HepG2 (cell line): ENCODE measurements around the gene ADM. TPM values are rescaled to one million over a fixed set of nuclear protein-coding genes. Genes with fewer than 3 reads are reported as not detected.

ENCODE experiments used
- AGO1 ChIP-seq: fragments of 200-400 bp; formaldehyde crosslinking; IDR thresholded peaks from 2 replicates; pipeline ENCODE4 v1.6.1; 2017; ENCODE audit warnings: mild to moderate bottlenecking, low read depth, low read length, moderate library complexity; ENCODE audit not compliant: poor library complexity, severe bottlenecking
- FOXK1 ChIP-seq: sonication (generic); formaldehyde crosslinking; IDR thresholded peaks from 2 replicates; pipeline ENCODE4 v1.4.0; 2020; ENCODE audit warnings: low read depth, missing genetic modification reagents, borderline replicate concordance
- KDM2A ChIP-seq: sonication (generic); formaldehyde crosslinking; IDR thresholded peaks from 2 replicates; pipeline ENCODE4 v1.4.0; 2020; ENCODE audit warnings: low read depth, missing genetic modification reagents, borderline replicate concordance
- KMT2A ChIP-seq: sonication (generic); formaldehyde crosslinking; IDR thresholded peaks from 2 replicates; pipeline ENCODE4 v1.4.0; 2020; ENCODE audit warnings: missing genetic modification reagents
- MAFK ChIP-seq, 2 experiments: IDR thresholded peaks in 1 of 2; conservative IDR thresholded peaks in 1 of 2; 2 replicates each; pipeline ENCODE4 v1.6.1; 2011; ENCODE audit warnings: improper control_type of control experiment in 2 of 2, low read length in 2 of 2
- MTA1 ChIP-seq: sonication (generic); formaldehyde crosslinking; IDR thresholded peaks from 2 replicates; pipeline ENCODE4 v1.4.0; 2020; ENCODE audit warnings: missing genetic modification reagents, mild to moderate bottlenecking, borderline replicate concordance
- NR3C1 ChIP-seq: sonication (generic); formaldehyde crosslinking; IDR thresholded peaks from 2 replicates; pipeline ENCODE4 v1.4.0; 2020; ENCODE audit warnings: missing genetic modification reagents
- SP4 ChIP-seq: sonication (generic); formaldehyde crosslinking; IDR thresholded peaks from 2 replicates; pipeline ENCODE4 v1.8.1; 2023; ENCODE audit warnings: mild to moderate bottlenecking, missing genetic modification reagents
- SPEN ChIP-seq: sonication (generic); formaldehyde crosslinking; IDR thresholded peaks from 2 replicates; pipeline ENCODE4 v1.5.1; 2020; ENCODE audit warnings: low read depth, mild to moderate bottlenecking, missing genetic modification reagents
- SRSF1 ChIP-seq: fragments of 200-400 bp; formaldehyde crosslinking; optimal IDR thresholded peaks from 2 replicates; pipeline ENCODE3; 2017; ENCODE audit warnings: mild to moderate bottlenecking, low read depth, low read length, moderate library complexity
- TAF1 ChIP-seq: sonication (generic); formaldehyde crosslinking; IDR thresholded peaks from 2 replicates; pipeline ENCODE4 v1.4.0; 2020; ENCODE audit warnings: missing genetic modification reagents
- ZBTB20 ChIP-seq: sonication (generic); formaldehyde crosslinking; IDR thresholded peaks from 2 replicates; pipeline ENCODE4 v1.8.1; 2023; ENCODE audit warnings: missing genetic modification reagents, low read depth, mild to moderate bottlenecking, borderline replicate concordance
- ZNF557 ChIP-seq: sonication (generic); formaldehyde crosslinking; IDR thresholded peaks from 2 replicates; pipeline ENCODE4 v1.4.0; 2020; ENCODE audit warnings: missing genetic modification reagents
- polyA plus RNA-seq, 8 experiments: library from polyadenylated mRNA; depleted of rRNA in 3 of 8; stranded (reverse) in 7 of 8; unstranded in 1 of 8; fragments of >200 nt; fragmentation: Illumina TruSeq in 4 of 8; extraction: Trizol in 4 of 8; gene quantifications; 2 replicates each; pipeline versions ENCODE4 v1.2.1 to v1.2.3, GENCODE V29; 2011 to 2016; ENCODE audit warnings: low read depth in 4 of 8, missing spikeins in 1 of 8, mixed read lengths in 1 of 8; ENCODE audit not compliant: insufficient read depth in 1 of 8
- total RNA-seq, 5 experiments: library from RNA; depleted of rRNA; stranded (reverse); fragments of >200 nt; fragmentation: Illumina TruSeq; extraction: Trizol; gene quantifications; 2 replicates each; pipeline ENCODE4 v1.2.3, GENCODE V29; 2016; ENCODE audit warnings: low read depth in 1 of 5
- TF ChIP-seq, protein P1 (sequence below): sonication (generic); formaldehyde crosslinking; IDR thresholded peaks from 2 replicates; pipeline ENCODE4 v1.5.0; 2020; ENCODE audit warnings: mild to moderate bottlenecking, missing genetic modification reagents, moderate library complexity
- TF ChIP-seq, protein P2 (sequence below): sonication (generic); formaldehyde crosslinking; IDR thresholded peaks from 2 replicates; pipeline ENCODE4 v1.4.0; 2020; ENCODE audit warnings: missing genetic modification reagents, borderline replicate concordance
- TF ChIP-seq, protein P3 (sequence below): sonication (generic); formaldehyde crosslinking; IDR thresholded peaks from 2 replicates; pipeline ENCODE4 v1.8.0; 2022; ENCODE audit warnings: mild to moderate bottlenecking, missing genetic modification reagents, moderate library complexity
- TF ChIP-seq, protein P4 (sequence below): IDR thresholded peaks from 2 replicates; pipeline ENCODE4 v1.4.0; 2020; ENCODE audit warnings: mild to moderate bottlenecking, missing genetic modification reagents
- TF ChIP-seq, protein P5 (sequence below): IDR thresholded peaks from 2 replicates; pipeline ENCODE4 v1.6.1; 2016; ENCODE audit warnings: mild to moderate bottlenecking

The ADM gene
- total and polyA plus RNA-seq, 2 of the 13 experiments (the other 11 are each of a cell fraction or from before 2014, with no cell fraction given): 10.7 to 26.1 TPM

DNA sequence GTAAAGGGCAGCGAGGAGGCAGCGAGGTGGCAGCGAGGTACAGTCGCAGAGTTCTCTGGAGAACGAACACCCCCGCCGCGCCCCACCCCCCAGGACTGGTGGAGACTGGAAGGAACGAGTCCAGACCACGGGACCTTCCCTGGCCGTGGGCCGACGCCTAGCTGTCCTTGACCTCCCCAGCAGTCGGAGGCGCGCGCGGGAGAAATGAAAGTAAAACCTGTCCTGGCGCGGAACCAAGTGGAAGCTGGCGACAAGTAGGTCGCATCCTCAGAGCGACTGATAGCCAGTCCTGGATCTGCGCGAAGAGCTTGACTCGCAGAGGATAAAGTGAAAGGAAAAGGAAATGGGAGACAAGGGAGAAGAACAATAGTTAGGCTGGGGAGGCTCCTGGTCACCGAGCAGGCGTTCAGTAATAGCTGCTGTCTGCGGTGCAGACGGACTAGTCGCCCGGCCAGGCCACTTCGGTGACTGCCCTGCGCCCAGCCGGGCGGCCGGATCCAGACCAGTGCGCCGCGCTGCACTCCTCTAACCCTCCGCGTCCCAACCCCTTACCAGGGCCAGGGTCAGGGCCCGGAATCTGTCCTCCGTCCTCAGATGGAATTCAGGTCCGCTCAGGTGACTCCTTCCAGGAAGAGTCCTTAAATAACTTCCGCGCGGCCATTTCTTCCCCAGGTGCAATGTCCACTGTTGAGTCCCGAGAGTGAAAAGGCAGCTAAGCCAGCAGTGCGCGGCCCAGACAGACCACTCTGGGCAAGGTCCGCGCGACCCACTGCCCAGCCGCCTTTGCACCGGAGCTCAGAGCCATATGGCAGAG lies 1.9 kb upstream of the ADM start (continued):
- TF ChIP-seq AGO1: peak; percentile 3
- TF ChIP-seq MAFK (conservative IDR thresholded peaks at IDR 0.05 in 1 of 2, IDR thresholded peaks at IDR 0.05 in 1 of 2; ENCODE audit: low read length in 2 of 2): no peak
- TF ChIP-seq TAF1 (CRISPR knock-in tag): peak; percentile 67
- no peak for TF ChIP-seq NR3C1 (CRISPR knock-in tag)
- TF ChIP-seq, protein P1, sequence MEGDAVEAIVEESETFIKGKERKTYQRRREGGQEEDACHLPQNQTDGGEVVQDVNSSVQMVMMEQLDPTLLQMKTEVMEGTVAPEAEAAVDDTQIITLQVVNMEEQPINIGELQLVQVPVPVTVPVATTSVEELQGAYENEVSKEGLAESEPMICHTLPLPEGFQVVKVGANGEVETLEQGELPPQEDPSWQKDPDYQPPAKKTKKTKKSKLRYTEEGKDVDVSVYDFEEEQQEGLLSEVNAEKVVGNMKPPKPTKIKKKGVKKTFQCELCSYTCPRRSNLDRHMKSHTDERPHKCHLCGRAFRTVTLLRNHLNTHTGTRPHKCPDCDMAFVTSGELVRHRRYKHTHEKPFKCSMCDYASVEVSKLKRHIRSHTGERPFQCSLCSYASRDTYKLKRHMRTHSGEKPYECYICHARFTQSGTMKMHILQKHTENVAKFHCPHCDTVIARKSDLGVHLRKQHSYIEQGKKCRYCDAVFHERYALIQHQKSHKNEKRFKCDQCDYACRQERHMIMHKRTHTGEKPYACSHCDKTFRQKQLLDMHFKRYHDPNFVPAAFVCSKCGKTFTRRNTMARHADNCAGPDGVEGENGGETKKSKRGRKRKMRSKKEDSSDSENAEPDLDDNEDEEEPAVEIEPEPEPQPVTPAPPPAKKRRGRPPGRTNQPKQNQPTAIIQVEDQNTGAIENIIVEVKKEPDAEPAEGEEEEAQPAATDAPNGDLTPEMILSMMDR (CRISPR knock-in tag): peak; percentile 32
- TF ChIP-seq SRSF1: no peak
- TF ChIP-seq KDM2A: peak; percentile 52; the same call in 1 of the 2 replicates
- TF ChIP-seq, protein P2, sequence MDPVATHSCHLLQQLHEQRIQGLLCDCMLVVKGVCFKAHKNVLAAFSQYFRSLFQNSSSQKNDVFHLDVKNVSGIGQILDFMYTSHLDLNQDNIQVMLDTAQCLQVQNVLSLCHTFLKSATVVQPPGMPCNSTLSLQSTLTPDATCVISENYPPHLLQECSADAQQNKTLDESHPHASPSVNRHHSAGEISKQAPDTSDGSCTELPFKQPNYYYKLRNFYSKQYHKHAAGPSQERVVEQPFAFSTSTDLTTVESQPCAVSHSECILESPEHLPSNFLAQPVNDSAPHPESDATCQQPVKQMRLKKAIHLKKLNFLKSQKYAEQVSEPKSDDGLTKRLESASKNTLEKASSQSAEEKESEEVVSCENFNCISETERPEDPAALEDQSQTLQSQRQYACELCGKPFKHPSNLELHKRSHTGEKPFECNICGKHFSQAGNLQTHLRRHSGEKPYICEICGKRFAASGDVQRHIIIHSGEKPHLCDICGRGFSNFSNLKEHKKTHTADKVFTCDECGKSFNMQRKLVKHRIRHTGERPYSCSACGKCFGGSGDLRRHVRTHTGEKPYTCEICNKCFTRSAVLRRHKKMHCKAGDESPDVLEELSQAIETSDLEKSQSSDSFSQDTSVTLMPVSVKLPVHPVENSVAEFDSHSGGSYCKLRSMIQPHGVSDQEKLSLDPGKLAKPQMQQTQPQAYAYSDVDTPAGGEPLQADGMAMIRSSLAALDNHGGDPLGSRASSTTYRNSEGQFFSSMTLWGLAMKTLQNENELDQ (CRISPR knock-in tag): no peak
- TF ChIP-seq MTA1 (CRISPR knock-in tag): peak; percentile 39; the same call in 1 of the 2 replicates
- no peak for TF ChIP-seq FOXK1 (CRISPR knock-in tag)
- peak; percentile 41; the same call in 1 of the 2 replicates for TF ChIP-seq SP4 (CRISPR knock-in tag)
- peak; percentile 94 for TF ChIP-seq KMT2A (CRISPR knock-in tag)
- TF ChIP-seq, protein P3, sequence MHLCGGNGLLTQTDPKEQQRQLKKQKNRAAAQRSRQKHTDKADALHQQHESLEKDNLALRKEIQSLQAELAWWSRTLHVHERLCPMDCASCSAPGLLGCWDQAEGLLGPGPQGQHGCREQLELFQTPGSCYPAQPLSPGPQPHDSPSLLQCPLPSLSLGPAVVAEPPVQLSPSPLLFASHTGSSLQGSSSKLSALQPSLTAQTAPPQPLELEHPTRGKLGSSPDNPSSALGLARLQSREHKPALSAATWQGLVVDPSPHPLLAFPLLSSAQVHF (CRISPR knock-in tag): no peak
- TF ChIP-seq, protein P4, sequence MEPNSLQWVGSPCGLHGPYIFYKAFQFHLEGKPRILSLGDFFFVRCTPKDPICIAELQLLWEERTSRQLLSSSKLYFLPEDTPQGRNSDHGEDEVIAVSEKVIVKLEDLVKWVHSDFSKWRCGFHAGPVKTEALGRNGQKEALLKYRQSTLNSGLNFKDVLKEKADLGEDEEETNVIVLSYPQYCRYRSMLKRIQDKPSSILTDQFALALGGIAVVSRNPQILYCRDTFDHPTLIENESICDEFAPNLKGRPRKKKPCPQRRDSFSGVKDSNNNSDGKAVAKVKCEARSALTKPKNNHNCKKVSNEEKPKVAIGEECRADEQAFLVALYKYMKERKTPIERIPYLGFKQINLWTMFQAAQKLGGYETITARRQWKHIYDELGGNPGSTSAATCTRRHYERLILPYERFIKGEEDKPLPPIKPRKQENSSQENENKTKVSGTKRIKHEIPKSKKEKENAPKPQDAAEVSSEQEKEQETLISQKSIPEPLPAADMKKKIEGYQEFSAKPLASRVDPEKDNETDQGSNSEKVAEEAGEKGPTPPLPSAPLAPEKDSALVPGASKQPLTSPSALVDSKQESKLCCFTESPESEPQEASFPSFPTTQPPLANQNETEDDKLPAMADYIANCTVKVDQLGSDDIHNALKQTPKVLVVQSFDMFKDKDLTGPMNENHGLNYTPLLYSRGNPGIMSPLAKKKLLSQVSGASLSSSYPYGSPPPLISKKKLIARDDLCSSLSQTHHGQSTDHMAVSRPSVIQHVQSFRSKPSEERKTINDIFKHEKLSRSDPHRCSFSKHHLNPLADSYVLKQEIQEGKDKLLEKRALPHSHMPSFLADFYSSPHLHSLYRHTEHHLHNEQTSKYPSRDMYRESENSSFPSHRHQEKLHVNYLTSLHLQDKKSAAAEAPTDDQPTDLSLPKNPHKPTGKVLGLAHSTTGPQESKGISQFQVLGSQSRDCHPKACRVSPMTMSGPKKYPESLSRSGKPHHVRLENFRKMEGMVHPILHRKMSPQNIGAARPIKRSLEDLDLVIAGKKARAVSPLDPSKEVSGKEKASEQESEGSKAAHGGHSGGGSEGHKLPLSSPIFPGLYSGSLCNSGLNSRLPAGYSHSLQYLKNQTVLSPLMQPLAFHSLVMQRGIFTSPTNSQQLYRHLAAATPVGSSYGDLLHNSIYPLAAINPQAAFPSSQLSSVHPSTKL (CRISPR knock-in tag): peak; percentile 59
- TF ChIP-seq ZNF557 (CRISPR knock-in tag): 0 out of 2 replicates have a peak, but pooled peaks have one; percentile 11
- TF ChIP-seq, protein P5, sequence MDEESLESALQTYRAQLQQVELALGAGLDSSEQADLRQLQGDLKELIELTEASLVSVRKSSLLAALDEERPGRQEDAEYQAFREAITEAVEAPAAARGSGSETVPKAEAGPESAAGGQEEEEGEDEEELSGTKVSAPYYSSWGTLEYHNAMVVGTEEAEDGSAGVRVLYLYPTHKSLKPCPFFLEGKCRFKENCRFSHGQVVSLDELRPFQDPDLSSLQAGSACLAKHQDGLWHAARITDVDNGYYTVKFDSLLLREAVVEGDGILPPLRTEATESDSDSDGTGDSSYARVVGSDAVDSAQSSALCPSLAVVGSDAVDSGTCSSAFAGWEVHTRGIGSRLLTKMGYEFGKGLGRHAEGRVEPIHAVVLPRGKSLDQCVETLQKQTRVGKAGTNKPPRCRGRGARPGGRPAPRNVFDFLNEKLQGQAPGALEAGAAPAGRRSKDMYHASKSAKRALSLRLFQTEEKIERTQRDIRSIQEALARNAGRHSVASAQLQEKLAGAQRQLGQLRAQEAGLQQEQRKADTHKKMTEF (CRISPR knock-in tag): no peak; the same call in 1 of the 2 replicates
- peak; percentile 18; the same call in 1 of the 2 replicates for TF ChIP-seq SPEN (CRISPR knock-in tag)
- 0 out of 2 replicates have a peak, but pooled peaks have one; percentile 66 for TF ChIP-seq ZBTB20 (CRISPR knock-in tag)
